Measurements from ENCODE around the gene LRRC1. TPM values are rescaled to one million over a fixed set of nuclear protein-coding genes. Genes with fewer than 3 reads are reported as not detected.
"Not testable (repeated sequence)": the region's sequence is repeated elsewhere in the genome, so short reads cannot be mapped to it uniquely, and the experiment has no call there.

Gene LRRC1
- total RNA-seq, 1 donor from 2014 or later = 11.4 TPM

GRCh38 chr6:53792973-53793317, 1.9 kb upstream of the LRRC1 start:
- DNase-seq (ENCODE audit: low read depth, low spot score) = no peak

DNA sequence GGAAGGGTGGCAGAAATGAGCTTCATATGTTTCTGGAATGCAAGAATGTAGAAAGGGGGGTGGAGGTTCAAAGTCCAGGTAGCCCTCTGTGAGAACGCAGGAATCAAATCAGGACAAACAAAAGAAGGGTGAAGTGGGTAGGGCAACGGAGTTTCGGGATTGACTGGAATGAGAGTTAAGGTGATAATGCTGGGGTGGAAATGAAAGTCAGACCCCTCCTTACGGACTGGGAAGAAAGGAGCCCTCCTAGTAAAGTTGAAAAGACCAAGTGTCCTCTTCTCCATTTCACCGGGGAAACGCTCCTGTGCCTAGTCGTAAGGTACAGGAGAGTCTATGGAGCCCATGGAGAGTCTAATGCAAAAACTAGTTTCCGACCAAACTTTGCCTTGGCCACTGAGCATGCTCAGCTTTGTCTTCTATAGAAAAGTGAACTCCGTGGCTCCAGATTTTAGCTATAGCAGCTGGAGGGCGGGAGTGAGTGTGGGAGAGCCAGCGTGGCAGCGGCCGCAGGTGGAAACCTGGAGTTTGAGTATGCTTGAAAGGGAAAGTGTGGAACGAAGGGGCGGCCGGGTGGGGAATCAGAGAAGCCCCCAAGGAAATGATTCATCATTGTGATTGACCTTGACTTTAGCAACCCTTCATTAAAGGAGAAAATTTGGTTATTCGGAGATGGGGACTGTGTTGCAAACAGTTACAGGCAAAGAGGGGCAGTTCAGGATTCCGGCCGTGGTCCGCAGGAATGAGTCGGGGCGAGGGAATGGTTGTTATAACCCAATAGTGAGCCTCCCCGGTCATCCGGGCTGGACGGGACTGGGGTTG, 1.3 kb upstream of the LRRC1 start:
- no peak for DNase-seq (ENCODE audit: low read depth, low spot score)

- DNase-seq (ENCODE audit: low read depth, low spot score) = peak; percentile 37
These were observed 577 bp upstream of the LRRC1 start for GRCh38 chr6:53794137-53794719.

DNA sequence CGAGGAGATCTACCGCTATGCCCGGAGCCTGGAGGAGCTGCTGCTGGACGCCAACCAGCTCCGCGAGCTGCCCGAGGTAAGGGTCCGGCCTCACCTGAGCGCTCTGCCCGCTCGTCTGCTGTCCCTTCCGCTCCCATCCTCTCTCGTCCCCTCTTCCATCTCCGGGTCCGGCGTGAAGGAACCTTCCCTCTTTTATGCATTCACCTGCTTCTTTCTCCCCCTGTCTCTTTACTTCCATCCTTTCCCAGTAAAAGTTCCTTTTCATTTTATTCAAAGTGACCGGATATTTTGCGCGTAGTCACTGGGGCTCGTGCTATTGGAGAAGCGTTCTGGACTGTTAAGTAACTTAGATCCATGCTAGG, 516 bp downstream of the LRRC1 start:
- DNase-seq (ENCODE audit: low read depth, low spot score) = no peak

GRCh38 chr6:53795702-53796450, 1.1 kb downstream of the LRRC1 start:
- no peak for DNase-seq (ENCODE audit: low read depth, low spot score)

- DNase-seq (ENCODE audit: low read depth, low spot score) = no peak
These were observed 1.6 kb downstream of the LRRC1 start for GRCh38 chr6:53796451-53796780.

DNA sequence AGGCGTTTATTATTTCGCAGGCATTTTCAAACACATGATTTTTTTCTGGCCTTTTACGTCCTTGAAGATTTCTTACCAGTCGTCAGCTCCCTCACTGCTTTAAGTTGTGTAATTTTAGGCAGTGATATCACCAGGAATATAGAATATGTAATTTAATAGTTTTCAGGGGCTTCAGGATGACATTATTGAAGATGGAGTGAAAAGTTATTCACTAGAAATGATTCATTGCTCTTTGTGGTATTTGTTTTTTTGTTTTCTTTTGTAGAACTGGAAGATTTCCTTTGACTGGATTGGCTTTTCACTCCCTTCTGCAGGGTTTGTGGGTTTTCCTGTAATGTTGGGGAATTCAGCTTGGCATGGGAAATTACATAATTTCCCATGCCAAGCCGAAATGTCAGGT, 2.0 kb downstream of the LRRC1 start:
- no peak for DNase-seq (ENCODE audit: low read depth, low spot score)

DNA sequence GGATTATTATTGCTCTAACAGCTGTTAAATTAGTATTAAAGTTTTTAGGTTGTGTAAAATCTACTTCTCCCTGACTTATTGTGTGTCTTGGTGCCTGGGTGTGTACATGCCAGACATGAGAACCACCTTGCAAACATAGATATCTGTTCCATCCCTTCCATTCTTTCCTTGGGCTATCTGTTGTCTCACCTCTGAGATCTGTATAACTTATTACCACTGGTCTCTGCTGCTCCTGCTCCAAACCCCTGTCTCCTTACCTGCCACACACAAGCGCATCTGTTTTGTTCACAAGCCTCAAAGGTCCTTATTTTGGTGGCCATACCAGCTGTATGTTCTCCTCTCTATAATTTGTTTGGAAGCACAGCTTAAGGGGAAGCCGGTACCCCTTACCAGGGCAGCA, 2.5 kb downstream of the LRRC1 start:
- no peak for DNase-seq (ENCODE audit: low read depth, low spot score)

GRCh38 chr6:53799340-53799739, 4.5 kb downstream of the LRRC1 start:
- no peak for DNase-seq (ENCODE audit: low read depth, low spot score)

GRCh38 chr6:53801022-53801421, 6.2 kb downstream of the LRRC1 start:
- no peak for DNase-seq (ENCODE audit: low read depth, low spot score)

- no peak for DNase-seq (ENCODE audit: low read depth, low spot score)
These were observed 7.8 kb downstream of the LRRC1 start for GRCh38 chr6:53802582-53802981.

GRCh38 chr6:53803081-53803860, 8.5 kb downstream of the LRRC1 start:
- DNase-seq (ENCODE audit: low read depth, low spot score) = no peak

- DNase-seq (ENCODE audit: low read depth, low spot score) = no peak
These were observed 10.2 kb downstream of the LRRC1 start for GRCh38 chr6:53805016-53805415.

DNA sequence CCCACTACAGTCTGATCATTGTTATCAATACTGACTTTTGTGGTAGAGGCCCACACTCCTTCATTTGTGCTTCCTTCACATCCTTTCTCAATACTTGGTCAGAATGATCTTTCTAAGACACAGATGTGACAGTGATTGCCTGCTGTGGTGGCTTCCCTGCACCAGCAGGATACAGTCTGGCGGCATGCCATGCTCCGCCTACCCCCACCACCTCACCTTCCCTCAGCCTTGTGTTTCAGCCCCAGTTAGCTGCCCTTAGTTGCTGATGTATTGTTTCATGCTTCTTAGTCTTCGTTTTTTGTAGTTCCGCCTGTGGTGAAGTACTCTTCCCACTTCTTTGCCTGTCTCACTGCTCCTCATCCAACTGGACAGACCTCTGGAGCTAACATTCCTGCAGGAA, 10.9 kb downstream of the LRRC1 start:
- DNase-seq (ENCODE audit: low read depth, low spot score) = no peak

GRCh38 chr6:53807606-53808005, 12.8 kb downstream of the LRRC1 start:
- not testable (repeated sequence) for DNase-seq (ENCODE audit: low read depth, low spot score)

- DNase-seq (ENCODE audit: low read depth, low spot score) = no peak
These were observed 13.6 kb downstream of the LRRC1 start for GRCh38 chr6:53808302-53808881.

GRCh38 chr6:53809691-53810090, 14.9 kb downstream of the LRRC1 start:
- DNase-seq (ENCODE audit: low read depth, low spot score) = no peak

DNA sequence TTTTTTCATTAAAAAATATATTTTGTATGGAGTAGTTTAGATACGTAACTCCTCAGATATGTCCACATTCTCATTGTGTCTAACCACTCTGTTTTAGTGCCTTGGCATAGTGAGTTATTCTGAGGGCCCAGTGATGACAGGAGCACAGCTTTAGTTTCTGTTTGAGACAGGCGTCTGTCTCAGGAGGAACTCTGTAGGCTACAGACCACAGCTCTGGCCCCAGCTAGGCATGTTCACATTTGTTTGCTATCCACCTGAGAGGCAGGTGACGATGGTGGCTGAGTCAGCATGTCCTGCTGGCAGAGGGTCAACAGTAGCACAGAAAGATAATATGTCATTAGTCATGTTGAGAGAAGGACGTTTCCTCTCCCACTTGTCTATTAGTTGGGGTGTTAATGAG, 16.3 kb downstream of the LRRC1 start:
- DNase-seq (ENCODE audit: low read depth, low spot score) = no peak

DNA sequence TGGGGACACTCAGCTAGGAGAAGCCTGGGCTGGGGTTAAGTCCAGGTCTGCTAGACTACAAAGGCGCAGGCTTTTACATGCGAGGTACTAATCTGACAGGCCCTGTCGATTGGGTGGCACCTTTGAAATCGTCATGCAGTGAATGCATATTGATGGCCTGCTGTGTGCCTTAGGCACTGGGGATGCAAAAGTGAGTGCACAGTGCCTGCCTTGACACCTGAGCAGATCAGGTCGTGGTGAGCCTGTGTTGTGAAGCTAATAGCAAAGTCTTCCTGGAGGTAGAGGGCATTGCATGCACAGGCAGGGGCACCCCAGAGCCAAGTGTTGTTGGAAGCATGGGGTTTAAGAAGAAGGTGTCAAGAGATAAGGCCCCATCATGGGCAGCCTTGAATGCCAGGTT, 16.9 kb downstream of the LRRC1 start:
- no peak for DNase-seq (ENCODE audit: low read depth, low spot score)

- DNase-seq (ENCODE audit: low read depth, low spot score) = no peak
These were observed 18.3 kb downstream of the LRRC1 start for GRCh38 chr6:53813096-53813495.

- DNase-seq (ENCODE audit: low read depth, low spot score) = no peak
These were observed 19.0 kb downstream of the LRRC1 start for GRCh38 chr6:53813801-53814200.

- DNase-seq (ENCODE audit: low read depth, low spot score) = no peak
These were observed 19.5 kb downstream of the LRRC1 start for GRCh38 chr6:53814353-53814752.
